ENCODE results near the gene TMEM37.

TMEM37 gene

DNA sequence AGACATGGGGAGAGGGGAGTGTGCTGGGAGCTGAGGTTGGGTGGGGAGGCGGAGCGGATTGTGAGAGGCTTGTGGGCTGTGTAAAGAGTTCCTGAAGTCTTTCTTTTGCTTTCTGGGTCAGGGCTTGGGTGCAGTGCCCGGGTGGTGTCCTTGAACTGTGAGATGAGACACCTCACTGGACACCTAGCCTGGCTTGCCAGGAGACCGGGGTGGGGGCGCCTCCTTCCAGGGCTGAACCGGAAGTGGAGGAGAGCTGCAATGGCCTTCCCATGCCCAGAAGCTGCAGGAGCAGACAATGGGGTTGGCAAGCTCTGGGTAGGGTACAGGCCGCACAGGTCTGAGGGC is 4.3 kb downstream of the TMEM37 start:
- Histone ChIP-seq H4K12ac (ENCODE audit: low read depth, low read length) (no peak overlapping the region), H4K91ac (ENCODE audit: low read depth, low read length) (no peak overlapping the region), H2BK5ac (ENCODE audit: low read depth, low read length, poor library complexity) (no peak overlapping the region), H3K9ac (ENCODE audit: low read length) (no peak overlapping the region), H3K23ac (ENCODE audit: low read length) (no peak overlapping the region), H2AK5ac (ENCODE audit: low read length) (no peak overlapping the region), H3K27ac (ENCODE audit: low read depth, low read length) (no peak overlapping the region), H3K36me3 (ENCODE audit: control insufficient read depth in 1 of 2, insufficient read depth in 2 of 2, low read length in 2 of 2) (peaks cover 0 to 3% of the 10 kb centered on the region in 2 experiments), H3K79me1 (ENCODE audit: low read length) (peaks cover 18% of the 10 kb centered on the region), H3K18ac (ENCODE audit: low read length) (no peak overlapping the region), H3K4me2 (ENCODE audit: low read length) (no peak overlapping the region), H3K27me3 (ENCODE audit: insufficient read depth, low read length) (no peaks in the 10 kb centered on the region), H2AFZ (ENCODE audit: insufficient read depth, low read length, poor library complexity) (no peak overlapping the region), H3K79me2 (ENCODE audit: control insufficient read depth, insufficient read depth, low read length, poor library complexity) (peaks cover 2% of the 10 kb centered on the region), H3K14ac (ENCODE audit: low read length) (no peak overlapping the region), H3K4me1 (ENCODE audit: control insufficient read depth in 1 of 2, insufficient read depth in 2 of 2, low read length in 2 of 2) (peaks cover 19 to 27% of the 10 kb centered on the region in 2 experiments), H4K8ac (ENCODE audit: low read depth, low read length) (no peak overlapping the region), H3K9me3 (ENCODE audit: insufficient read depth, low read depth, low read length) (no peaks in the 10 kb centered on the region), H2BK12ac (ENCODE audit: low read length) (no peak overlapping the region), H2BK120ac (ENCODE audit: insufficient read depth, low read length, poor library complexity) (no peak overlapping the region), H3K4me3 (ENCODE audit: low read depth, low read length) (no peak overlapping the region), H3K4ac (ENCODE audit: low read depth, low read length) (no peak overlapping the region)
- DNase-seq: no peak
- WGBS (ENCODE audit: extremely low coverage, insufficient coverage, insufficient read length): no CpG with 5 or more reads among the region's 7 CpGs

DNA sequence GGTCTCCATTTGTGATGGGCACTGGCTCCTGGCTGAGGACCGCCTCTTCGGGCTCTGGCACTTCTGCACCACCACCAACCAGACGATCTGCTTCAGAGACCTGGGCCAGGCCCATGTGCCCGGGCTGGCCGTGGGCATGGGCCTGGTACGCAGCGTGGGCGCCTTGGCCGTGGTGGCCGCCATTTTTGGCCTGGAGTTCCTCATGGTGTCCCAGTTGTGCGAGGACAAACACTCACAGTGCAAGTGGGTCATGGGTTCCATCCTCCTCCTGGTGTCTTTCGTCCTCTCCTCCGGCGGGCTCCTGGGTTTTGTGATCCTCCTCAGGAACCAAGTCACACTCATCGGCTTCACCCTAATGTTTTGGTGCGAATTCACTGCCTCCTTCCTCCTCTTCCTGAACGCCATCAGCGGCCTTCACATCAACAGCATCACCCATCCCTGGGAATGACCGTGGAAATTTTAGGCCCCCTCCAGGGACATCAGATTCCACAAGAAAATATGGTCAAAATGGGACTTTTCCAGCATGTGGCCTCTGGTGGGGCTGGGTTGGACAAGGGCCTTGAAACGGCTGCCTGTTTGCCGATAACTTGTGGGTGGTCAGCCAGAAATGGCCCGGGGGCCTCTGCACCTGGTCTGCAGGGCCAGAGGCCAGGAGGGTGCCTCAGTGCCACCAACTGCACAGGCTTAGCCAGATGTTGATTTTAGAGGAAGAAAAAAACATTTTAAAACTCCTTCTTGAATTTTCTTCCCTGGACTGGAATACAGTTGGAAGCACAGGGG is 5.5 kb downstream of the TMEM37 start:
- Histone ChIP-seq H2AFZ (ENCODE audit: insufficient read depth, low read length, poor library complexity) (no peak overlapping the region), H3K4ac (ENCODE audit: low read depth, low read length) (no peak overlapping the region), H2BK5ac (ENCODE audit: low read depth, low read length, poor library complexity) (no peak overlapping the region), H3K36me3 (ENCODE audit: control insufficient read depth in 1 of 2, insufficient read depth in 2 of 2, low read length in 2 of 2) (peaks cover 0 to 3% of the 10 kb centered on the region in 2 experiments), H2BK120ac (ENCODE audit: insufficient read depth, low read length, poor library complexity) (no peak overlapping the region), H3K79me2 (ENCODE audit: control insufficient read depth, insufficient read depth, low read length, poor library complexity) (no peaks in the 10 kb centered on the region), H3K79me1 (ENCODE audit: low read length) (peaks cover 8% of the 10 kb centered on the region), H3K9ac (ENCODE audit: low read length) (no peak overlapping the region), H4K8ac (ENCODE audit: low read depth, low read length) (no peak overlapping the region), H3K27me3 (ENCODE audit: insufficient read depth, low read length) (no peaks in the 10 kb centered on the region), H4K12ac (ENCODE audit: low read depth, low read length) (no peak overlapping the region), H4K91ac (ENCODE audit: low read depth, low read length) (no peak overlapping the region), H3K18ac (ENCODE audit: low read length) (no peak overlapping the region), H2BK12ac (ENCODE audit: low read length) (no peak overlapping the region), H3K27ac (ENCODE audit: low read depth, low read length) (no peak overlapping the region), H3K4me3 (ENCODE audit: low read depth, low read length) (no peak overlapping the region), H3K23ac (ENCODE audit: low read length) (no peak overlapping the region), H3K9me3 (ENCODE audit: insufficient read depth, low read depth, low read length) (no peaks in the 10 kb centered on the region), H3K4me2 (ENCODE audit: low read length) (no peak overlapping the region), H2AK5ac (ENCODE audit: low read length) (no peak overlapping the region), H3K14ac (ENCODE audit: low read length) (no peak overlapping the region), H3K4me1 (ENCODE audit: control insufficient read depth in 1 of 2, insufficient read depth in 2 of 2, low read length in 2 of 2) (peaks cover 16 to 24% of the 10 kb centered on the region in 2 experiments)
- no CpG with 5 or more reads among the region's 22 CpGs for WGBS (ENCODE audit: extremely low coverage, insufficient coverage, insufficient read length)
- no peak for DNase-seq

DNA sequence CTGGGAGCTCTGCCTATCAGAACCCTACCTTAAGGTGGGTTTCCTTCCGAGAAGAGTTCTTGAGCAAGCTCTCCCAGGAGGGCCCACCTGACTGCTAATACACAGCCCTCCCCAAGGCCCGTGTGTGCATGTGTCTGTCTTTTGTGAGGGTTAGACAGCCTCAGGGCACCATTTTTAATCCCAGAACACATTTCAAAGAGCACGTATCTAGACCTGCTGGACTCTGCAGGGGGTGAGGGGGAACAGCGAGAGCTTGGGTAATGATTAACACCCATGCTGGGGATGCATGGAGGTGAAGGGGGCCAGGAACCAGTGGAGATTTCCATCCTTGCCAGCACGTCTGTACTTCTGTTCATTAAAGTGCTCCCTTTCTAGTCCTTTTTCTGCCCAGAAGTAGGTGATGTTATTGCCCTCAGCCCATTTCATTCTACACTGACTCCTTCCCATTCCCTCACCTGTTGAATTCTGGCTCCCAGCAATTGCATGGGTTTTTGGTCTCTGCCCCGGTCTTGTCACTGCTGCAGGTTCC is 6.5 kb downstream of the TMEM37 start:
- no peak overlapping the region for H2BK120ac ChIP-seq (ENCODE audit: insufficient read depth, low read length, poor library complexity)
- H3K79me2 ChIP-seq (ENCODE audit: control insufficient read depth, insufficient read depth, low read length, poor library complexity): no peaks in the 10 kb centered on the region
- no peak overlapping the region for H4K12ac ChIP-seq (ENCODE audit: low read depth, low read length)
- no peak overlapping the region for H3K23ac ChIP-seq (ENCODE audit: low read length)
- H3K4ac ChIP-seq (ENCODE audit: low read depth, low read length): no peak overlapping the region
- no peaks in the 10 kb centered on the region for H3K27me3 ChIP-seq (ENCODE audit: insufficient read depth, low read length)
- peaks cover 5% of the 10 kb centered on the region for H3K79me1 ChIP-seq (ENCODE audit: low read length)
- H3K36me3 ChIP-seq (ENCODE audit: control insufficient read depth in 1 of 2, insufficient read depth in 2 of 2, low read length in 2 of 2): peaks cover 0 to 3% of the 10 kb centered on the region in 2 experiments
- no peak overlapping the region for H3K4me3 ChIP-seq (ENCODE audit: low read depth, low read length)
- no peak for DNase-seq
- no peak overlapping the region for H2BK12ac ChIP-seq (ENCODE audit: low read length)
- H2BK5ac ChIP-seq (ENCODE audit: low read depth, low read length, poor library complexity): no peak overlapping the region
- no CpG with 5 or more reads among the region's 6 CpGs for WGBS (ENCODE audit: extremely low coverage, insufficient coverage, insufficient read length)
- peaks cover 2% of the 10 kb centered on the region for H3K9me3 ChIP-seq (ENCODE audit: insufficient read depth, low read depth, low read length)
- no peak overlapping the region for H3K14ac ChIP-seq (ENCODE audit: low read length)
- peaks cover 8 to 14% of the 10 kb centered on the region in 2 experiments for H3K4me1 ChIP-seq (ENCODE audit: control insufficient read depth in 1 of 2, insufficient read depth in 2 of 2, low read length in 2 of 2)
- H2AFZ ChIP-seq (ENCODE audit: insufficient read depth, low read length, poor library complexity): no peak overlapping the region
- no peak overlapping the region for H3K9ac ChIP-seq (ENCODE audit: low read length)
- H4K8ac ChIP-seq (ENCODE audit: low read depth, low read length): no peak overlapping the region
- H3K18ac ChIP-seq (ENCODE audit: low read length): no peak overlapping the region
- no peak overlapping the region for H2AK5ac ChIP-seq (ENCODE audit: low read length)
- no peak overlapping the region for H4K91ac ChIP-seq (ENCODE audit: low read depth, low read length)
- no peak overlapping the region for H3K4me2 ChIP-seq (ENCODE audit: low read length)
- H3K27ac ChIP-seq (ENCODE audit: low read depth, low read length): no peak overlapping the region

DNA sequence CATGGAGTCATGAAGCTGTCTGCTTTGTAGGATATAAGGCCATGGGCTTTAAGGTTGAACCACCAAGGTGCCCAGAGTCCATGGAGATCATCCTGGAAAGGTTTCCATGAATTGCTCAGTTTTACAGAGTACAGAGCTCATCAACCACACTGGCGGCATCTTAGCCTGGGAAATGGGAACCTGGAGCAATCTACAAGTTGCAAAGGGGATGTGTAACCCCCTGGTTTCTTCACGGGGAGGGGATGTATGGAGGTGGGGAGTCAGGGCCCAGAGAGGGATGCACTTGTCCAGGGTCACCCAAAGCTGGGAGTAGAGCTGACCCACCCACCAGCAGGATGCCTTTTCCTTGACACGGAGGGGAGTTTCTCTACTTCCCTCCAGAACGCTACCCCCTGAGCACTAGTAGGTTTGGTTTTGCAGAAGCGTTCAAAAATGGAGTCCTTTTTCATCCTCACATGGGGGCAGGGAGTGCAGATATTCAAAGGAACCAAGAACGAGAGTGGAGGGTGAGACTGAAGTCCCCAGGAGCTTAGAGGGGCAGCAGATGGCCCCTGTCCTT is 7.2 kb downstream of the TMEM37 start:
- no CpG with 5 or more reads among the region's 6 CpGs for WGBS (ENCODE audit: extremely low coverage, insufficient coverage, insufficient read length)
- H2AFZ ChIP-seq (ENCODE audit: insufficient read depth, low read length, poor library complexity): no peak overlapping the region

More for the DNA sequence above, 7.2 kb downstream of the TMEM37 start:
- Histone ChIP-seq H3K9me3 (ENCODE audit: insufficient read depth, low read depth, low read length) (peaks cover 2% of the 10 kb centered on the region), H3K79me1 (ENCODE audit: low read length) (peaks cover 3% of the 10 kb centered on the region), H3K79me2 (ENCODE audit: control insufficient read depth, insufficient read depth, low read length, poor library complexity) (no peaks in the 10 kb centered on the region), H3K9ac (ENCODE audit: low read length) (no peak overlapping the region), H3K4ac (ENCODE audit: low read depth, low read length) (no peak overlapping the region), H3K18ac (ENCODE audit: low read length) (no peak overlapping the region), H3K4me1 (ENCODE audit: control insufficient read depth in 1 of 2, insufficient read depth in 2 of 2, low read length in 2 of 2) (peaks cover 5 to 9% of the 10 kb centered on the region in 2 experiments), H4K12ac (ENCODE audit: low read depth, low read length) (no peak overlapping the region), H2BK12ac (ENCODE audit: low read length) (no peak overlapping the region), H3K27ac (ENCODE audit: low read depth, low read length) (no peak overlapping the region), H3K36me3 (ENCODE audit: control insufficient read depth in 1 of 2, insufficient read depth in 2 of 2, low read length in 2 of 2) (peaks cover 0 to 3% of the 10 kb centered on the region in 2 experiments), H3K27me3 (ENCODE audit: insufficient read depth, low read length) (no peaks in the 10 kb centered on the region), H3K4me2 (ENCODE audit: low read length) (no peak overlapping the region), H2BK120ac (ENCODE audit: insufficient read depth, low read length, poor library complexity) (no peak overlapping the region), H3K14ac (ENCODE audit: low read length) (no peak overlapping the region), H3K23ac (ENCODE audit: low read length) (no peak overlapping the region), H2BK5ac (ENCODE audit: low read depth, low read length, poor library complexity) (no peak overlapping the region), H2AK5ac (ENCODE audit: low read length) (no peak overlapping the region), H4K8ac (ENCODE audit: low read depth, low read length) (no peak overlapping the region), H4K91ac (ENCODE audit: low read depth, low read length) (no peak overlapping the region), H3K4me3 (ENCODE audit: low read depth, low read length) (no peak overlapping the region)
- DNase-seq: no peak

Measured in trophoblast cell (in vitro differentiated cells and primary cell).